ENCODE data around the gene SPRR2B.
"Not testable (repeated sequence)": the region's sequence is repeated elsewhere in the genome, so short reads cannot be mapped to it uniquely, and the experiment has no call there.

The SPRR2B gene

GRCh38 chr1:153071511-153071910, at the start of gene SPRR2B:
SPRR2B (minus strand) TSS chr1:153071611; CDS start chr1:153070839, 772 bp downstream.
- DNase-seq = no peak

- DNase-seq = no peak
Measured at GRCh38 chr1:153120945-153121344, 49.5 kb upstream of the SPRR2B start.

- no peak for DNase-seq
Measured at GRCh38 chr1:153119491-153119971, 48.1 kb upstream of the SPRR2B start.

- DNase-seq = not testable (repeated sequence)
Measured at GRCh38 chr1:153115264-153115663, 43.9 kb upstream of the SPRR2B start.

GRCh38 chr1:153113416-153113815, 42.0 kb upstream of the SPRR2B start, which contains the start of gene SPRR2F:
SPRR2F (minus strand) TSS chr1:153113516; CDS start chr1:153112733, 783 bp downstream.
- no peak for DNase-seq

- not testable (repeated sequence) for DNase-seq
Measured at GRCh38 chr1:153112454-153112853, 41.0 kb upstream of the SPRR2B start.

GRCh38 chr1:153100245-153100644, 28.8 kb upstream of the SPRR2B start:
- DNase-seq = peak; percentile 25

GRCh38 chr1:153099461-153100045, 28.1 kb upstream of the SPRR2B start:
- DNase-seq = no peak

GRCh38 chr1:153095764-153096163, 24.4 kb upstream of the SPRR2B start:
- DNase-seq = no peak

GRCh38 chr1:153094426-153094825, 23.0 kb upstream of the SPRR2B start, which contains the start of gene SPRR2E:
SPRR2E (minus strand) TSS chr1:153094526; CDS start chr1:153093751, 775 bp downstream.
- no peak for DNase-seq

GRCh38 chr1:153087652-153088051, 16.2 kb upstream of the SPRR2B start:
- no peak for DNase-seq

- no peak for DNase-seq
Measured at GRCh38 chr1:153081736-153082135, 10.3 kb upstream of the SPRR2B start.

- DNase-seq = no peak
Measured at GRCh38 chr1:153072806-153073726, 1.7 kb upstream of the SPRR2B start.

- DNase-seq = no peak
Measured at GRCh38 chr1:153070243-153070642, 1.2 kb downstream of the SPRR2B start.

GRCh38 chr1:153058826-153059784, 12.3 kb downstream of the SPRR2B start:
- DNase-seq = no peak

GRCh38 chr1:153058154-153058553, 13.3 kb downstream of the SPRR2B start:
- DNase-seq = no peak

- no peak for DNase-seq
Measured at GRCh38 chr1:153057375-153057774, 14.0 kb downstream of the SPRR2B start, which contains the start of gene SPRR2A. SPRR2A (minus strand) TSS chr1:153057512; CDS start chr1:153056735, 777 bp downstream.

GRCh38 chr1:153056111-153056510, 15.3 kb downstream of the SPRR2B start:
- DNase-seq = not testable (repeated sequence)

GRCh38 chr1:153049211-153049610, 22.2 kb downstream of the SPRR2B start:
- DNase-seq = no peak

GRCh38 chr1:153040950-153041631, 30.3 kb downstream of the SPRR2B start, which contains the start of gene SPRR2D:
SPRR2D (minus strand) TSS chr1:153041120; CDS start chr1:153040346, 774 bp downstream.
- no peak for DNase-seq

GRCh38 chr1:153035211-153035610, 36.2 kb downstream of the SPRR2B start:
- DNase-seq = no peak
